H1 (cell line): ENCODE data around the gene ADIPOR1. TPM values are rescaled to one million over a fixed set of nuclear protein-coding genes. Genes with fewer than 3 reads are reported as not detected.

Source experiments
- CTCF ChIA-PET: fragments of 300-600 bp; sonication (Branson Sonifier 250); formaldehyde crosslinking; loops from one replicate; lab custom pipeline; 2021; ENCODE audit not compliant: partially characterized antibody; lab: Charles Lee
- POLR2A ChIA-PET: fragments of 300-600 bp; sonication (Branson Sonifier 250); formaldehyde crosslinking; loops from one replicate; lab custom pipeline; 2021; ENCODE audit warnings: inconsistent platforms; ENCODE audit not compliant: partially characterized antibody; lab: Charles Lee
- DNase-seq, 2 experiments: peaks; one replicate each; pipeline versions ENCODE4 v3.0.0 to v3.0.0-alpha.2; 2010 to 2022; ENCODE audit warnings: low spot score in 2 of 2, low read depth in 1 of 2, mixed read lengths in 1 of 2
- FAIRE-seq: peaks from 2 replicates; lab custom pipeline; 2011; peaks lifted over from hg19 to GRCh38; lab: Jason Lieb, UNC
- H2AFZ ChIP-seq: 2 replicates; pipeline ENCODE4 v1.8.1; 2012; ENCODE audit warnings: low read length, inconsistent platforms
- H2AK5ac ChIP-seq: 2 replicates; pipeline ENCODE4 v1.6.1; 2013; ENCODE audit warnings: low read depth, low read length
- H2BK120ac ChIP-seq: replicated peaks from 2 replicates; pipeline ENCODE3; 2013; ENCODE audit warnings: low read depth, low read length, inconsistent platforms
- H2BK12ac ChIP-seq: 2 replicates; pipeline ENCODE4 v1.6.1; 2013; ENCODE audit warnings: low read depth, low read length
- H2BK15ac ChIP-seq: 2 replicates; pipeline ENCODE4 v1.6.1; 2013; ENCODE audit warnings: low read length
- H2BK20ac ChIP-seq: 2 replicates; pipeline ENCODE4 v1.6.1; 2013; ENCODE audit warnings: low read length
- H2BK5ac ChIP-seq: 2 replicates; pipeline ENCODE4 v1.6.1; 2013; ENCODE audit warnings: low read depth, low read length
- H3K14ac ChIP-seq: 2 replicates; pipeline ENCODE4 v1.6.1; 2013; ENCODE audit warnings: inconsistent platforms; ENCODE audit not compliant: insufficient read length
- H3K18ac ChIP-seq: 2 replicates; pipeline ENCODE4 v1.6.1; 2013; ENCODE audit warnings: low read length; ENCODE audit errors: extremely low read depth
- H3K23ac ChIP-seq: 2 replicates; pipeline ENCODE4 v1.6.1; 2013; ENCODE audit warnings: inconsistent platforms; ENCODE audit not compliant: insufficient read length
- H3K23me2 ChIP-seq: 2 replicates; pipeline ENCODE4 v1.6.1; 2013; ENCODE audit warnings: low read depth, low read length
- H3K27ac ChIP-seq: 2 replicates; pipeline ENCODE4 v1.6.1; 2011; ENCODE audit warnings: low read depth, low read length, inconsistent platforms
- H3K27me3 ChIP-seq, 4 experiments: replicated peaks in 1 of 4; 1 replicate in 1 of 4; 2 replicates in 3 of 4; pipeline versions ENCODE4 v1.6.1 to v1.8.1; 2011 to 2013; ENCODE audit warnings: low read length in 3 of 4, mild to moderate bottlenecking in 3 of 4, inconsistent platforms in 2 of 4, mixed read lengths in 2 of 4, moderate library complexity in 1 of 4; ENCODE audit not compliant: control insufficient read depth in 3 of 4, insufficient read depth in 3 of 4; ENCODE audit errors: extremely low read depth in 1 of 4
- H3K36me3 ChIP-seq, 4 experiments: 2 replicates each; pipeline versions ENCODE4 v1.6.1 to v1.8.1; 2011 to 2013; ENCODE audit warnings: mild to moderate bottlenecking in 4 of 4, low read length in 3 of 4, moderate library complexity in 2 of 4, control low read depth in 1 of 4, inconsistent platforms in 1 of 4; ENCODE audit not compliant: insufficient read depth in 4 of 4, control insufficient read depth in 2 of 4
- H3K4ac ChIP-seq: replicated peaks from 2 replicates; pipeline ENCODE3; 2013; ENCODE audit warnings: low read length, low read depth, mixed read lengths, inconsistent platforms; ENCODE audit not compliant: insufficient read length
- H3K4me1 ChIP-seq, 4 experiments: replicated peaks in 1 of 4; 1 replicate in 1 of 4; 2 replicates in 3 of 4; pipeline versions ENCODE4 v1.6.1 to v1.8.1; 2011 to 2013; ENCODE audit warnings: low read length in 3 of 4, inconsistent platforms in 2 of 4, mixed read lengths in 1 of 4; ENCODE audit not compliant: insufficient read depth in 4 of 4, control insufficient read depth in 3 of 4
- H3K4me2 ChIP-seq, 2 experiments: 2 replicates each; pipeline versions ENCODE4 v1.6.1 to v1.8.1; 2011 to 2013; ENCODE audit warnings: low read depth in 2 of 2, low read length in 2 of 2, control low read depth in 1 of 2, inconsistent platforms in 1 of 2, mild to moderate bottlenecking in 1 of 2; ENCODE audit not compliant: insufficient read depth in 1 of 2
- H3K4me3 ChIP-seq, 4 experiments: fragments of 200-600, 300-600 bp in 1 of 4; sonication (generic), shearing (Covaris generic), sonication (Bioruptor Twin) in 1 of 4; 2 replicates each; pipeline versions ENCODE4 v1.5.1 to v1.8.1; 2011 to 2016; ENCODE audit warnings: low read length in 4 of 4, low read depth in 3 of 4, control low read depth in 2 of 4, inconsistent platforms in 2 of 4, mild to moderate bottlenecking in 2 of 4, mixed read lengths in 1 of 4, moderate library complexity in 1 of 4; ENCODE audit not compliant: insufficient read depth in 2 of 4; ENCODE audit errors: extremely low read depth in 1 of 4
- H3K56ac ChIP-seq: replicated peaks from 2 replicates; pipeline ENCODE3; 2013; ENCODE audit warnings: low read depth, mild to moderate bottlenecking, mixed read lengths, low read length, inconsistent platforms; ENCODE audit not compliant: insufficient read length
- H3K79me1 ChIP-seq: 2 replicates; pipeline ENCODE4 v1.6.1; 2013; ENCODE audit warnings: low read depth, low read length, control low read depth
- H3K79me2 ChIP-seq, 2 experiments: 2 replicates each; pipeline versions ENCODE4 v1.6.1 to v1.8.1; 2012 to 2013; ENCODE audit warnings: low read length in 2 of 2, mild to moderate bottlenecking in 2 of 2, inconsistent platforms in 1 of 2; ENCODE audit not compliant: insufficient read depth in 2 of 2, control insufficient read depth in 1 of 2
- H3K9ac ChIP-seq, 4 experiments: replicated peaks in 1 of 4; 1 replicate in 1 of 4; 2 replicates in 3 of 4; pipeline versions ENCODE4 v1.6.1 to v1.8.1; 2011 to 2013; ENCODE audit warnings: low read depth in 3 of 4, low read length in 3 of 4, control low read depth in 2 of 4, mild to moderate bottlenecking in 2 of 4, moderate library complexity in 2 of 4, inconsistent platforms in 1 of 4; ENCODE audit errors: extremely low read depth in 1 of 4
- H3K9me3 ChIP-seq, 2 experiments: 2 replicates each; pipeline versions ENCODE4 v1.6.1 to v1.8.1; 2012 to 2013; ENCODE audit warnings: mild to moderate bottlenecking in 2 of 2, moderate library complexity in 2 of 2, control low read depth in 1 of 2, inconsistent platforms in 1 of 2, low read depth in 1 of 2, low read length in 1 of 2, mixed read lengths in 1 of 2; ENCODE audit not compliant: insufficient read depth in 2 of 2
- H4K20me1 ChIP-seq, 2 experiments: replicated peaks in 1 of 2; 2 replicates each; pipeline versions ENCODE3 to v1.8.1; 2011 to 2013; ENCODE audit warnings: inconsistent platforms in 2 of 2, low read length in 2 of 2, mild to moderate bottlenecking in 1 of 2; ENCODE audit not compliant: insufficient read depth in 2 of 2, control insufficient read depth in 1 of 2
- H4K5ac ChIP-seq: 2 replicates; pipeline ENCODE4 v1.6.1; 2013; ENCODE audit warnings: low read length, low read depth, mixed read lengths, inconsistent platforms; ENCODE audit not compliant: insufficient read length
- H4K8ac ChIP-seq: 2 replicates; pipeline ENCODE4 v1.8.0; 2013; ENCODE audit warnings: mild to moderate bottlenecking, moderate library complexity, low read length, inconsistent platforms; ENCODE audit not compliant: insufficient read depth; ENCODE audit errors: extremely low read depth
- H4K91ac ChIP-seq: replicated peaks from 2 replicates; pipeline ENCODE3; 2013; ENCODE audit warnings: low read length, mixed read lengths, inconsistent platforms; ENCODE audit not compliant: insufficient read length
- CTBP2 ChIP-seq: IDR thresholded peaks from 2 replicates; pipeline ENCODE4 v1.7.0; 2011; ENCODE audit warnings: borderline replicate concordance, mild to moderate bottlenecking, moderate library complexity, mixed read lengths, low read length; ENCODE audit not compliant: insufficient read depth, insufficient read length
- JUN ChIP-seq: IDR thresholded peaks from 2 replicates; pipeline ENCODE4 v1.6.1; 2011; ENCODE audit warnings: low read depth, mild to moderate bottlenecking, improper control_type of control experiment, low read length
- POLR2A ChIP-seq, 2 experiments: IDR thresholded peaks; 1 replicate in 1 of 2; 2 replicates in 1 of 2; pipeline ENCODE4 v1.6.1; 2011; ENCODE audit warnings: low read depth in 2 of 2, low read length in 2 of 2, mild to moderate bottlenecking in 2 of 2; ENCODE audit errors: control extremely low read depth in 1 of 2
- RNF2 ChIP-seq: fragments of 200-900, 300-1000 bp; sonication (generic); IDR thresholded peaks from 2 replicates; pipeline ENCODE4 v1.7.1; 2016; ENCODE audit warnings: borderline replicate concordance, low read depth, mild to moderate bottlenecking, antibody characterized with exemption, low read length; ENCODE audit not compliant: poor library complexity, severe bottlenecking; ENCODE audit errors: missing control alignments
- TCF12 ChIP-seq: IDR thresholded peaks from 2 replicates; pipeline ENCODE4 v1.6.1; 2011; ENCODE audit warnings: low read depth, mild to moderate bottlenecking, low read length
- WGBS, 2 experiments: shearing (Covaris generic) in 1 of 2; methylation state at CpG; one replicate each; pipeline versions ENCODE4 v1.1.6 to v1.1.7; 2013 to 2015; ENCODE audit warnings: low lambda C conversion rate in 2 of 2, mixed read lengths in 2 of 2, inconsistent platforms in 1 of 2, low coverage in 1 of 2, missing lambda C conversion rate in 1 of 2; ENCODE audit not compliant: insufficient replicate concordance in 2 of 2, insufficient coverage in 1 of 2, insufficient read length in 1 of 2; ENCODE audit errors: extremely low coverage in 1 of 2, missing lambda C conversion rate in 1 of 2; 5-methylcytosine and 5-hydroxymethylcytosine counted together
- polyA plus RNA-seq, 7 experiments: library from polyadenylated mRNA; depleted of rRNA in 3 of 7; stranded (reverse) in 5 of 7; unstranded in 2 of 7; fragments of >200 nt in 5 of 7; fragments of 200-250 nt in 2 of 7; gene quantifications; 1 replicate in 5 of 7; 2 replicates in 1 of 7; 4 replicates in 1 of 7; pipeline versions ENCODE4 v1.2.1 to v1.2.3, GENCODE V29; 2011 to 2013; ENCODE audit warnings: missing spikeins in 2 of 7, mixed read lengths in 2 of 7
- total RNA-seq: library from RNA; stranded (reverse); fragmentation: NEBNext Ultra II Directional; extraction: Animal tissue kit (Norgen Biotek cat#: 25700); gene quantifications from 2 replicates; pipeline ENCODE4 v1.2.1, GENCODE V29; 2021
- TF ChIP-seq, protein P1 (sequence below): IDR thresholded peaks from 2 replicates; pipeline ENCODE4 v1.6.1; 2011; ENCODE audit warnings: low read depth, mild to moderate bottlenecking, low read length; ENCODE audit not compliant: insufficient read depth

The ADIPOR1 gene
- total and polyA plus RNA-seq, 2 of the 8 experiments (the other 6 are each of a cell fraction or from before 2014, with no cell fraction given), result 69.8 to 118 TPM

DNA sequence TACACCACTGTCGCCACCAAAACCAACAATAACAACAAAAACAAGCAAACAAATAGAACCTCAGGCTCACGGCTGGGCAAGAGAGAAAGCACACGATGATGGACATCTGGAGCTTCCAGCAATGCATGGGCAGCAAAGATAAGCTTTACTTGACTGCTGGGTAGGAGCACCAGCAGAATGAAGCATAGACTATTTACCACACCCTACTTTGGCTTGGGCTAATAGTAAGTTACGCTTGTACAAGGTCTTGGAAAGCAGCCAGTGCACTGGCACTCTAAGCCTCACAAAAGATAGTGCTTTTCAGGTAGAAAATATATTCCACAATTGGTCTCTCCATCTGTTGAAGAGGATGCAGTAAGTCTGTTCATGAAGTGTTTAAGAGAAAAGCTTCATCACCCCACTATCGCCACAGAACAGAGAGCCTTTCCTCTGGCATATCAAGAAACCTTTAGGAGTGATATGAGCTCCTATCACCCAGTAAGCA, 13.6 kb downstream of the ADIPOR1 start:
- CTCF ChIA-PET, result interaction anchor here (1.0 to 1.8 kb wide), 5 partner anchors 10 to 28 kb away, joined by 3 to 7 read pairs (median 5); no protein-coding TSS in a partner anchor
- TF ChIP-seq, protein P1, sequence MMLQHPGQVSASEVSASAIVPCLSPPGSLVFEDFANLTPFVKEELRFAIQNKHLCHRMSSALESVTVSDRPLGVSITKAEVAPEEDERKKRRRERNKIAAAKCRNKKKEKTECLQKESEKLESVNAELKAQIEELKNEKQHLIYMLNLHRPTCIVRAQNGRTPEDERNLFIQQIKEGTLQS, result no peak
- TF ChIP-seq JUN, result no peak
- TF ChIP-seq POLR2A (IDR thresholded peaks at IDR 0.05; ENCODE audit: control extremely low read depth in 1 of 2, low read depth in 2 of 2, low read length in 2 of 2), result no peak
- no peak for TF ChIP-seq CTBP2
- TF ChIP-seq RNF2, result no peak
- no peak for TF ChIP-seq TCF12

More for the DNA sequence above, 13.6 kb downstream of the ADIPOR1 start:
- H3K14ac ChIP-seq, result no peak overlapping the region
- no peak overlapping the region for H3K4ac ChIP-seq
- no peak overlapping the region for H3K9ac ChIP-seq
- no peak overlapping the region for H2BK15ac ChIP-seq
- H2AFZ ChIP-seq, result no peak overlapping the region
- H4K8ac ChIP-seq, result no peak overlapping the region
- no peak overlapping the region for H2BK12ac ChIP-seq
- H3K18ac ChIP-seq, result no peak overlapping the region
- WGBS, 2 experiments, result 89% methylated on average over 5 of the region's 5 CpGs; no CpG with 5 or more reads in 1 of the 2 experiments
- H4K91ac ChIP-seq, result no peak overlapping the region
- no peaks in the 10 kb centered on the region for H3K4me1 ChIP-seq
- peaks cover 19 to 77% (median 54%) of the 10 kb centered on the region in 4 experiments for H3K36me3 ChIP-seq
- H3K4me3 ChIP-seq, result no peak overlapping the region
- no peaks in the 10 kb centered on the region for H3K79me1 ChIP-seq
- H3K23ac ChIP-seq, result no peak overlapping the region
- FAIRE-seq, result no peak
- H2AK5ac ChIP-seq, result no peak overlapping the region
- H3K27ac ChIP-seq, result no peak overlapping the region
- H3K23me2 ChIP-seq, result no peaks in the 10 kb centered on the region
- no peak overlapping the region for H2BK5ac ChIP-seq
- H4K20me1 ChIP-seq, result peaks cover 2 to 4% of the 10 kb centered on the region in 2 experiments
- H2BK20ac ChIP-seq, result no peak overlapping the region
- POLR2A ChIA-PET, result interaction anchor here (0.8 to 1.4 kb wide), 3 partner anchors 10 to 17 kb away, joined by 3 to 4 read pairs (median 3); partner anchors contain the start of gene KLHL12
- H3K27me3 ChIP-seq, result no peaks in the 10 kb centered on the region
- H4K5ac ChIP-seq, result no peak overlapping the region
- no peak overlapping the region for H3K4me2 ChIP-seq
- H2BK120ac ChIP-seq, result no peak overlapping the region
- no peaks in the 10 kb centered on the region for H3K9me3 ChIP-seq
- H3K56ac ChIP-seq, result no peak overlapping the region
- no peak for DNase-seq
- no peaks in the 10 kb centered on the region; a peak in 1 of 4 replicates for H3K79me2 ChIP-seq
